Measurements from ENCODE around the gene ZER1.
"Not testable (repeated sequence)": the region's sequence is repeated elsewhere in the genome, so short reads cannot be mapped to it uniquely, and the experiment has no call there.

Gene ZER1

GRCh38 chr9:128771745-128772519 lies at the start of gene ZER1:
ZER1 (minus strand) TSS chr9:128771927; CDS start chr9:128755565, 16,362 bp downstream.
- peak; percentile 97 for DNase-seq

DNA sequence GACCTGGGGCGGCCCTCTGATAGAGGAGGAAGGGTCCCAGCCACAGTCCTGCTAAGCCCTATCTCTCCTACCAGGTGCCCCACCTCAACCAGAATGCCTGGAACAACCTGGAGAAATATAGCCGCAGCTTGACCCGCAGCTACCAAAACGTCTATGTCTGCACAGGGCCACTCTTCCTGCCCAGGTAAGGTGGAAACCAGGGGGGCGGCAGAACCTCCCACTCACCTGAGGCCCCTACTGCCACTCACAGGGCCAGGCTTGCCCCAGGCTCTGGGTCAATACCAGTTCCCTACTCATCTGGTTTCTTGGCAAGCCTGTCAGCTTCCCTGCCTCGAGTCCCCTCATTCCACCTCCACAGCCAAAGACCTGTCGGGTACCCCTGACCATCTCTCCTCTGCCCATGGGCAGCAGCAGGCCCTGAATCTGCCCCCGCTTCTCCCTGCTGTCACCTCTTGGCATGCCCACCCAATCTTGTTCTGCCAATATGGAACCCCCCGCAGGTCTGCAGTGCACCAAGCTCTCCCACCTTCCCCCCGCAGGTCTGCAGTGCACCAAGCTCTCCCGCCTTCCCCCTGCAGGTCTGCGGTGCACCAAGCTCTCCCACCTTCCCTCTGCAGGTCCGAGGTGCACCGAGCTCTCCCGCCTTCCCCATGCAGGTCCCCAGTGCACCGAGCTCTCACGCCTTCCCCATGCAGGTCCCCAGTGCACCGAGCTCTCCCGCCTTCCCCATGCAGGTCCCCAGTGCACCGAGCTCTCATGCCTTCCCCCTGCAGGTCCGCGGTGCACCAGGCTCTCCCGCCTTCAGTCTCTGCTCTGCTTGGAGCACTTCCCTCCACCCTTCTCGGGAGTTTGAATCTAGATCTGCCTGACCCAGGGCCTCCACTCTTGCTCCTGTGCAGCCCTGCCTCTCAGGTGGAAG lies 49.2 kb upstream of the ZER1 start:
- DNase-seq: no peak

GRCh38 chr9:128819716-128820664 lies 48.3 kb upstream of the ZER1 start:
- peak; percentile 30 for DNase-seq

- DNase-seq: peak; percentile 75
Observed at GRCh38 chr9:128818839-128819715, 47.4 kb upstream of the ZER1 start.

GRCh38 chr9:128818099-128818838 lies 46.5 kb upstream of the ZER1 start, which contains the start of gene ENDOG:
ENDOG (plus strand) TSS chr9:128818500; CDS start chr9:128818685, 185 bp downstream.
- DNase-seq: peak; percentile 100

DNA sequence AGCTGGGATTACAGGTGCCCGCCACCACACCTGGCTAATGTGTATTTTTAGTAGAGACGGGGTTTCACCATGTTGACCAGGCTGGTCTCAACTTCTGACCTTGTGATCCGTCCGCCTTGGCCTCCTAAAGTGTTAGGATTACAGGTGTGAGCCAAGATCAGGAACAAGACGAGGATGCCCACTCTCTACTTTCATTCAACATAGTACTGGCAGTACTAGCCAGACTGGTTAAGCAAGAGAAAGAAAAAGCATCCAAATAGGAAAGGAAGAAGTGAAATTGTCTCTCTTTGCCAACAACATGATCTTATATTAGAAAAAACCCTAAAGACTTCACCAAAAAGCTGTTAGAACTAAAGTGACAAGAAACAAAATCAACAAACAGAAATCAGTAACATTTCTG lies 39.1 kb upstream of the ZER1 start:
- DNase-seq: no peak

GRCh38 chr9:128809831-128810230 lies 38.1 kb upstream of the ZER1 start:
- DNase-seq: no peak

- no peak for DNase-seq
Observed at GRCh38 chr9:128809036-128809599, 37.4 kb upstream of the ZER1 start.

- DNase-seq: no peak
Observed at GRCh38 chr9:128808543-128808942, 36.8 kb upstream of the ZER1 start.

DNA sequence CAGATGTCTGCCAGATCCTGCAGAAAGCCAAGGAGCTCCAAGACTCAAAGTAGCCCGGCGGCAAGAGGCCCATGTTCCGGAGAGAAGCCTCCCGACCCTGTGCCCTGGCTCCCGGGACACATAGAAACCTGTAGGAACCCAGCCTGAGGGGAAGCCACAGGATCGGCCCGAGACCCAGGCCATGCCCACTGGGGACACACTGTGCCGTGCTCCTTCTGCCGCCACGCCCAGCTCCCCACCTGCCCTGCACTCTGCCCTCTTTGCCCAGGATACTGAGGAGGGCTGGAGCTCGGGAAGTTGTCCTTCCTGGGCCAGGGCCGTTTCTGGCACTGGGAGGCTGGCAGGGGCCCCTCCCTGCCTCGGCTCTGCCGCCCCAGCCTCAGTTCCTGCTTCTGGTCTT lies 36.1 kb upstream of the ZER1 start:
- no peak for DNase-seq

DNA sequence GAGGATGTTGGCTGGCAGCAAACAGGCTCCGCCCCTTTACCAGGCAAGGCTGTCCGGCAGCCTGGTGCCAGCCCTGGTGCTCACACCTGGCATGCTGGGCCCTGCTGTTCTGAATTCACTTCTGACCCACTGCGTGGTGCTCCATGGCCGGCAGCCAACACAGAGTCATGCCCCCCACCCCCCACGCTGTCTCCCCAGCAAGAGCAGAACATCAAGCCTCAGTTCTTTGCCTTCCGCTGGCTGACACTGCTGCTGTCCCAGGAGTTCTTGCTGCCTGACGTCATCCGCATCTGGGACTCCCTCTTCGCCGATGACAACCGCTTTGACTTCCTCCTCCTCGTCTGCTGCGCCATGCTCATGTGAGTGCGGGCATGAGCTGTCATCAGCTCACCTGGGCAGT lies 33.9 kb upstream of the ZER1 start:
- no peak for DNase-seq

DNA sequence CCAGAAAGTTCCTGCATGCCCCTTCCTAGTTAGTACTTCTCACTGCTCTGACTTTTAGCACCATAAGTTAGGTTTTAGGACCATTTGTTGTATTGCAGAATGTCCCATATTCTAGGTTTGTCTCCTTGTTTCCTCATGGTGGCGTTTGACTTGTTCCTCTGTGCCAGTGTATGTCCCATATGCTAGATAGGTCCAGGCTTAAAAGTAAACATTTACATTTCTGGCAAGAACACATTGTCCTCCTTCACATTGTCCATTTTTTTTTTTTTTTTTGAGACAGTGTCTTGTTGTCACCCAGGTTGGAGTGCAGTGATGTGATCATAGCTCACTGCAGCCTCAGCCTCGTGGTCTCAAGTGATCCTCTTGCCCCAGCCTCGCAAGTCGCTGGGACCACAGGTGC lies 30.8 kb upstream of the ZER1 start:
- DNase-seq: no peak

- DNase-seq: no peak
Observed at GRCh38 chr9:128800061-128800460, 28.3 kb upstream of the ZER1 start.

GRCh38 chr9:128798896-128799295 lies 27.2 kb upstream of the ZER1 start:
- DNase-seq: no peak

- DNase-seq: not testable (repeated sequence)
Observed at GRCh38 chr9:128794961-128795360, 23.2 kb upstream of the ZER1 start.

- no peak for DNase-seq
Observed at GRCh38 chr9:128792978-128793686, 21.4 kb upstream of the ZER1 start.

DNA sequence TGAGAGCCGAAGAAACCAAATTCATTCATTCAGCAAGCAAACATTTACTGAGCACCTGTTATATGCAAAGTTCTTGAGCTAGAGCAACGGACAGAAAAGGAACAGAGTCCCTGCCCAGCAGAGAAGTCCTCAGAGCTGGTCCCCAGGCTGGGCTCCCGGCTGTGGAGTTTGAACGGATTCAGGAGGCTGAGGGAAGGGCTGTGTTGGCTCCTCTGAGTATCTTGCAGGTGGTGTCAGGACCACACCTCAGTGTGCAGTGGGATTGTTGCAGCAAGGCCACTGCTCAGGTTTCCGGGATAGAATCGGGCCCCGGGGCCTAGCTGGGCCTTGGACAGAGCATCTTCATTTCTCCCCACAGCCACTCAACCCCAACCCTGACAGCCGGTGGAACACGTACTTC lies 20.4 kb upstream of the ZER1 start:
- DNase-seq: no peak

- no peak for DNase-seq
Observed at GRCh38 chr9:128790536-128790935, 18.8 kb upstream of the ZER1 start.

DNA sequence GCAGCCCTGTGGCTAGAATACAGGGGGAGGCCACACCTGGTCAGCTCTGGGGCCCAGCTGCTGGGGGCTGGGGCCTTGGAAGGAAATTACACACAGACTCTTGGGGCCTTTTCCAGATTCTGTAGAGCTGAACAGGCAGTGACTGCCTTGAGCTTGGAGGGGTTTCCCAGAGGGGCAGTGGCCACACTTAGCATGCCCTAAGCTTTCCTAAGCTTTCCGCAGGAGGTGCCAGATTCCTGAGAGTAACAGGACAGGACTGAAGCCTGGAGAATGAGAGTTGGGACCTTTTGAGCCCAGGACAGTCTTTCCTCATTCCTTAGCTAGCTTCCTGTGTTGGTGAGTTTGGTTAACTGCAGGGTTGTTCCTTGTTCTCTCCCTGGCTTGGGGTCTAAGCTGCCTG lies 16.7 kb upstream of the ZER1 start:
- DNase-seq: no peak

GRCh38 chr9:128787659-128788058 lies 15.9 kb upstream of the ZER1 start:
- DNase-seq: peak; percentile 70

Data from RPMI8226 (cell line).